Astrocyte (in vitro differentiated cells and primary cell): ENCODE results near the gene NFATC1. TPM values are rescaled to one million over a fixed set of nuclear protein-coding genes. Genes with fewer than 3 reads are reported as not detected.

Source experiments
- DNase-seq: peaks from one replicate; pipeline ENCODE4 v3.0.0-alpha.2; 2010; ENCODE audit warnings: low read depth
- FAIRE-seq: peaks from 2 replicates; lab custom pipeline; 2011; peaks lifted over from hg19 to GRCh38; lab: Jason Lieb, UNC
- H2AFZ ChIP-seq: 2 replicates; pipeline ENCODE4 v1.6.0; 2012; ENCODE audit warnings: low read depth, low read length, inconsistent platforms
- H3K27ac ChIP-seq: 2 replicates; pipeline ENCODE4 v1.5.1; 2011; ENCODE audit warnings: low read depth, low read length, inconsistent platforms
- H3K27me3 ChIP-seq: 2 replicates; pipeline ENCODE4 v1.6.0; 2011; ENCODE audit warnings: low read length, inconsistent platforms; ENCODE audit not compliant: insufficient read depth
- H3K36me3 ChIP-seq: 2 replicates; pipeline ENCODE4 v1.5.1; 2011; ENCODE audit warnings: low read length, inconsistent platforms; ENCODE audit not compliant: insufficient read depth
- H3K4me1 ChIP-seq: 2 replicates; pipeline ENCODE4 v1.5.1; 2011; ENCODE audit warnings: low read length, inconsistent platforms; ENCODE audit not compliant: insufficient read depth
- H3K4me2 ChIP-seq: 2 replicates; pipeline ENCODE4 v1.6.0; 2012; ENCODE audit warnings: low read length, inconsistent platforms
- H3K4me3 ChIP-seq: 2 replicates; pipeline ENCODE4 v1.5.1; 2011; ENCODE audit warnings: low read depth, mild to moderate bottlenecking, low read length, inconsistent platforms; ENCODE audit not compliant: insufficient read depth
- H3K79me2 ChIP-seq: 2 replicates; pipeline ENCODE4 v1.6.0; 2012; ENCODE audit warnings: mild to moderate bottlenecking, low read length, inconsistent platforms; ENCODE audit not compliant: insufficient read depth
- H3K9ac ChIP-seq: 2 replicates; pipeline ENCODE4 v1.6.0; 2012; ENCODE audit warnings: mild to moderate bottlenecking, low read length, inconsistent platforms
- H3K9me3 ChIP-seq: 2 replicates; pipeline ENCODE4 v1.5.1; 2012; ENCODE audit warnings: low read depth, mild to moderate bottlenecking, low read length, inconsistent platforms; ENCODE audit not compliant: insufficient read depth
- H4K20me1 ChIP-seq: 2 replicates; pipeline ENCODE4 v1.6.0; 2012; ENCODE audit warnings: low read length, inconsistent platforms; ENCODE audit not compliant: insufficient read depth
- H3K27ac Mint-ChIP-seq: one replicate; pipeline ENCODE4 v1.8.0; 2021; ENCODE audit warnings: mild to moderate bottlenecking, mixed read lengths; ENCODE audit not compliant: unreplicated experiment
- H3K27me3 Mint-ChIP-seq: one replicate; pipeline ENCODE4 v1.8.0; 2021; ENCODE audit warnings: low read depth, mixed read lengths; ENCODE audit not compliant: unreplicated experiment
- H3K36me3 Mint-ChIP-seq: one replicate; pipeline ENCODE4 v1.8.0; 2021; ENCODE audit warnings: low read depth, mixed read lengths; ENCODE audit not compliant: unreplicated experiment
- H3K4me1 Mint-ChIP-seq: one replicate; pipeline ENCODE4 v1.8.0; 2021; ENCODE audit warnings: low read depth, mixed read lengths; ENCODE audit not compliant: unreplicated experiment
- H3K4me3 Mint-ChIP-seq: one replicate; pipeline ENCODE4 v1.8.0; 2021; ENCODE audit warnings: mild to moderate bottlenecking, moderate library complexity, mixed read lengths; ENCODE audit not compliant: unreplicated experiment
- H3K9me3 Mint-ChIP-seq: one replicate; pipeline ENCODE4 v1.8.0; 2021; ENCODE audit warnings: mild to moderate bottlenecking, mixed read lengths; ENCODE audit not compliant: unreplicated experiment
- EZH2 ChIP-seq: IDR thresholded peaks from 2 replicates; pipeline ENCODE4 v1.6.1; 2012; ENCODE audit warnings: mild to moderate bottlenecking, low read length, inconsistent platforms; ENCODE audit not compliant: insufficient read depth
- total RNA-seq: library from RNA; stranded (reverse); gene quantifications from 2 replicates; pipeline ENCODE4 v1.2.1, GENCODE V29; 2021
- TF ChIP-seq, protein P1 (sequence below): IDR thresholded peaks from 2 replicates; pipeline ENCODE4 v1.5.1; 2011; ENCODE audit warnings: low read depth, mild to moderate bottlenecking, inconsistent platforms, low read length, moderate library complexity; ENCODE audit not compliant: insufficient read depth

NFATC1 gene
- total RNA-seq, 1 donor from 2014 or later = 11.0 TPM

DNA sequence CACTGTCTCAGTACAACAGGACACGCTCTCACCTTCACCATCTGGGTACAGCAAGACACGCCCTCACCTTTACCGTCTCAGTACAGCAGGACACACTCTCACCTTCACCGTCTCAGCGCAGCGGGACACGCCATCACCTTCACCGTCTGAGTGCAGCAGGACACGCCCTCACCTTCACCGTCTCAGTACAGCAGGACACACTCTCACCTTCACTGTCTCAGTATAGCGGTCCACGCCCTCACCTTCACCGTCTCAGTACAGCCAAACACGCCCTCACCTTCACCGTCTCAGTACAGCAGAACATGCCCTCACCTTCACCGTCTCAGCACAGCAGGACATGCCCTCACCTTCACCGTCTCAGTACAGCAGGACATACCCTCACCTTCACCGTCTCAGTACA is 174.0 kb downstream of the NFATC1 start:
- H3K4me3 ChIP-seq = no peak overlapping the region
- TF ChIP-seq, protein P1, sequence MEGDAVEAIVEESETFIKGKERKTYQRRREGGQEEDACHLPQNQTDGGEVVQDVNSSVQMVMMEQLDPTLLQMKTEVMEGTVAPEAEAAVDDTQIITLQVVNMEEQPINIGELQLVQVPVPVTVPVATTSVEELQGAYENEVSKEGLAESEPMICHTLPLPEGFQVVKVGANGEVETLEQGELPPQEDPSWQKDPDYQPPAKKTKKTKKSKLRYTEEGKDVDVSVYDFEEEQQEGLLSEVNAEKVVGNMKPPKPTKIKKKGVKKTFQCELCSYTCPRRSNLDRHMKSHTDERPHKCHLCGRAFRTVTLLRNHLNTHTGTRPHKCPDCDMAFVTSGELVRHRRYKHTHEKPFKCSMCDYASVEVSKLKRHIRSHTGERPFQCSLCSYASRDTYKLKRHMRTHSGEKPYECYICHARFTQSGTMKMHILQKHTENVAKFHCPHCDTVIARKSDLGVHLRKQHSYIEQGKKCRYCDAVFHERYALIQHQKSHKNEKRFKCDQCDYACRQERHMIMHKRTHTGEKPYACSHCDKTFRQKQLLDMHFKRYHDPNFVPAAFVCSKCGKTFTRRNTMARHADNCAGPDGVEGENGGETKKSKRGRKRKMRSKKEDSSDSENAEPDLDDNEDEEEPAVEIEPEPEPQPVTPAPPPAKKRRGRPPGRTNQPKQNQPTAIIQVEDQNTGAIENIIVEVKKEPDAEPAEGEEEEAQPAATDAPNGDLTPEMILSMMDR = no peak
- TF ChIP-seq EZH2 = no peak
- H2AFZ ChIP-seq = no peak overlapping the region
- Mint-ChIP-seq H3K9me3 (peaks cover 17% of the 10 kb centered on the region), H3K27me3 (no peaks in the 10 kb centered on the region), H3K4me1 (peaks cover 44% of the 10 kb centered on the region), H3K27ac (peak overlapping the region; percentile 3), H3K4me3 (no peak overlapping the region), H3K36me3 (peaks cover 8% of the 10 kb centered on the region)
- H3K36me3 ChIP-seq = no peaks in the 10 kb centered on the region
- H3K27me3 ChIP-seq = no peaks in the 10 kb centered on the region
- DNase-seq (no peak), FAIRE-seq (no peak)
- H3K27ac ChIP-seq = no peak overlapping the region
- H3K9ac ChIP-seq = no peak overlapping the region
- peaks cover 21% of the 10 kb centered on the region for H3K9me3 ChIP-seq
- H3K4me2 ChIP-seq = no peak overlapping the region
- peaks cover 33% of the 10 kb centered on the region for H3K4me1 ChIP-seq
- H3K79me2 ChIP-seq = no peaks in the 10 kb centered on the region
- H4K20me1 ChIP-seq = no peaks in the 10 kb centered on the region

DNA sequence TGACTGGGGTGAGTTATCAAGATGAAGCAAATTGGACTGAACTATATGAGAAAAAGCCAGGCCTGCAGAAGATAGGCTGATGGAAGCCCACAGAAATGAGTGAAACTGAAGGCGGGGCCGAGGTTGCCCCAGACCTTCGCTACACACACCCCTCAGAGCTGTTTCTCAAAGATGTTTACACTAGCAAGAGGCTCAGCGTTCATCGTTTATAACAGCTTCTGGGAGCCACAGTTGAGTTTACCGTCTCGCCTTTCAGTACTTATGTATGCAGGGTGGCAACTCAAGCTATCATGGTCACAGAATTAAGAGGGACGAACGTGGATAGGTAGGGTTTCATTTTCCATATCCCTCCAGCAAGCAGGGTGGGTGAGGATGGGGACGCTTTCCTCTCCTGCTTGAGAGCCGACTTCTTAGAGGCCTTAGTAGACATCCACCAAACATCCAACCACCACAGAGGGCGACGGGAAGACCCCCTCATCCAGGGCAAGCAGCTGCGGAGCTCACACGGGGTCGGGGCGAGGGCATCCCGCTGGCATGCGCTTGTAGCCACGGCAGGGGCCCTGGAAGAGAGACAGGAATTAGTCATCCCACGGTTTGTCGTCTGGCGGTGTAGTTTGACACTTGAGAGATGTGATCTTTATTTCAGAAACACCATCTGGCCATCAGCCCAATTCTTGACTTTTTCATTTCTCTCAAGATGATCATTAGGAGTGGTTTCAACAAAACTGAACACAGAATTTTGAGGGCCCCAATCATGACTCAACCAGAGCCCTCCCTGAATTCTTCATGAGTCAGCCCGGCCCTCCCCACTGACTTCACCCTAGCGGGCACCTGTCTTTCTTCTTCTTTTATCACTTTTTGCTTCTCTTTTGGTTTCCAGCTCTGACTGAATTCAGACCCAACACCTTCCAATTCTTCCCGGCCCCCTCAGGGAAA is 174.8 kb downstream of the NFATC1 start:
- H3K9me3 ChIP-seq = peaks cover 21% of the 10 kb centered on the region
- H3K27me3 ChIP-seq = no peaks in the 10 kb centered on the region
- Mint-ChIP-seq H3K9me3 (peaks cover 17% of the 10 kb centered on the region), H3K36me3 (peaks cover 8% of the 10 kb centered on the region), H3K4me3 (no peak overlapping the region), H3K27me3 (no peaks in the 10 kb centered on the region), H3K4me1 (peaks cover 44% of the 10 kb centered on the region), H3K27ac (peak overlapping the region; percentile 94)
- no peaks in the 10 kb centered on the region for H4K20me1 ChIP-seq
- peak; percentile 95 for DNase-seq
- no peak for TF ChIP-seq EZH2
- TF ChIP-seq, protein P1 = no peak
- H3K4me3 ChIP-seq = no peak overlapping the region
- no peaks in the 10 kb centered on the region for H3K36me3 ChIP-seq
- H2AFZ ChIP-seq = peak overlapping the region; percentile 35
- H3K4me2 ChIP-seq = peak overlapping the region; percentile 70
- peaks cover 33% of the 10 kb centered on the region for H3K4me1 ChIP-seq
- no peak for FAIRE-seq
- H3K27ac ChIP-seq = peak overlapping the region; percentile 64
- H3K79me2 ChIP-seq = no peaks in the 10 kb centered on the region
- peak overlapping the region; percentile 44 for H3K9ac ChIP-seq
